ENCODE measurements around the gene ZRANB1. TPM values are rescaled to one million over a fixed set of nuclear protein-coding genes. Genes with fewer than 3 reads are reported as not detected.
"Not testable (repeated sequence)": the region's sequence is repeated elsewhere in the genome, so short reads cannot be mapped to it uniquely, and the experiment has no call there.

The ZRANB1 gene
- total RNA-seq: 24.1 and 27.2 TPM in 2 replicates

DNA sequence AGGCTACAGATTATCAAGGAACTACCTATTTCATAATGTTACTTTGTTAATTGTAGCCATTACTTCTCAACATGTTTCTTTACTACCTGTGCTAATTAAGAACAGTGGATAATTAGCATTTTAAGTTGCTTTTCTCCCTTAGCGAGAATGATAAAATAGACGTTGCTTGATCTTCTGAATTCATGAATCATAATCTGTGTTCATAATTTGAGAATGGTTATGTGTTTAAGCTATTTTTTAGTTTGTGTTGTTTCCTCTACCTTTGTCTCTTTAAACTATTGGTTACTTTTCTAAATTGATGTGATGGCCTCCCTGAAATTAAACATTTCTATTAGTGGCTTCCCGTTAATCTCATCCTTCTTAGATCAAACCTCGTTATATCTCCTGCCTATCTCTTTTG, at the start of gene ZRANB1:
ZRANB1 (plus strand) TSS at position 301 of the 400 bp plus-strand sequence. CDS start 371 bp downstream, outside the sequence.
- DNase-seq (ENCODE audit: low read depth): no peak

DNA sequence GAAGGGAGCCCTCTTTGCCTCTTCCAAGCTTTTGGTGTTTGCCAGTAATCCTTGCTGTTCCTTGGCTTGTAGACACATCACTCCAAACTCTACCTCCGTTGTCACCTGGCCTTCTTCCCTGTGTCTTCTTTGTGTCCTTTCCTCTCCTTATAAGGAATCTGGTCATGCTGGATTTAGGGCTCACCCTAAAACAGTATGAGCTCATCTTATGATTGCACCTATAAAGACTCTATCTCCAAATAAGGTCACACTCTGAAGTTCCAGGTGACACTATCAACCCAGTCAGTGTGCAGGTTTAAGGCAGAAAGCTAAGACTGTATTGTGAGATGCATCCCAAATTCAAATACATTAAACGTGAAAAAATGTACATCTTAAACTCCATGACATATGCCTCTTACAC, 49.0 kb upstream of the ZRANB1 start:
- DNase-seq (ENCODE audit: low read depth): no peak

DNA sequence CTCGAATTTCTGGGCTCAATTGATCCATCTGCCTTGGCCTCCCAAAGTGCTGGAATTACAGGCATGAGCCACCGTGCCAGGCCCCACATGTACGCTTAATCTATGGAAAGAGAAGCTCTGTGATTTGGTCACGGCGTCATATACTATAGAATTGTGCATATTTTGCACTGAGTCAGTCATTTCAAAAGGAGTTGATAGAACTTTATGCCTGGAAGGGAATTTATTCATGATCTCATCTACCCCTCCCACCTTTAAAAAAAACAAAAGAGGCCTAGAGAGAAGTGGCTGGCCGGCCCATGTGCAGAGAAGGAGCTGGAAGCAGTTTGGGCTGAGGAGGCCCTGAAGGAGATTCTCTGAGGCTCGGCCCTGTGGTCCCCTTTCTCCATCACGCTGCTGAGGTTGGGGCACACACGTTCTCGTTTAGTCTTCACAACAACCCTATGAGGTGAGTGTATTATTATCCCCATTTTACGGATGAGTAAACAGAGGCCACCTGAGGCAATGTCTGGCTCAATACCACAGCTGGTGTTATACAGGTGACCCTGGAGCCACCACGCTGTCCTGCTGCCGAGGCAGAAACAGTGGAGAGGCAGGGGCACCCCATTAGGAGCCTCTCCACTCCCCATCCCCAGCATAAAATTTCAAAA, 47.2 kb upstream of the ZRANB1 start:
- DNase-seq (ENCODE audit: low read depth): no peak

GRCh38 chr10:124896751-124897150, 45.2 kb upstream of the ZRANB1 start:
- no peak for DNase-seq (ENCODE audit: low read depth)

DNA sequence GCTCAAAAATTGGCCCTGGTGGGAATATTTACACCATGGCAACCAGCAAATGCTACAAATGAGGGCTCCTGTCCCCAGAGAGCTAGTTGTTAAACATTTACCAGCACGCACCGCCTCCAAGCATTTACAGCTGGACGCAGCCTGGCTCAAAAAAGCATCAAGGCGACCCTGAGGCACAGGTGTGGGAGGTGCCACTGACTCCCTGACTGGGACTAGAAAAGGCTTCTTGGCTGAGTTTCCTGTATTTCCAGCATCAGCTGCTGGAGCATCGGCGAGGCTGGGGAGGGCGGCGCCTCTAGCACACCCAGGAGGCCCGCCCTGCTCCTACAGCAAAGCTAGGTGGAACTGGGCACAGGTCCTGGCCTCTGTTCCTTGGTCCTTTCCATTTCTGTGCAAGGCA, 43.5 kb upstream of the ZRANB1 start:
- no peak for DNase-seq (ENCODE audit: low read depth)

GRCh38 chr10:124899151-124899550, 42.8 kb upstream of the ZRANB1 start:
- no peak for DNase-seq (ENCODE audit: low read depth)

- no peak for DNase-seq (ENCODE audit: low read depth)
These were observed 39.5 kb upstream of the ZRANB1 start for GRCh38 chr10:124902462-124902861.

DNA sequence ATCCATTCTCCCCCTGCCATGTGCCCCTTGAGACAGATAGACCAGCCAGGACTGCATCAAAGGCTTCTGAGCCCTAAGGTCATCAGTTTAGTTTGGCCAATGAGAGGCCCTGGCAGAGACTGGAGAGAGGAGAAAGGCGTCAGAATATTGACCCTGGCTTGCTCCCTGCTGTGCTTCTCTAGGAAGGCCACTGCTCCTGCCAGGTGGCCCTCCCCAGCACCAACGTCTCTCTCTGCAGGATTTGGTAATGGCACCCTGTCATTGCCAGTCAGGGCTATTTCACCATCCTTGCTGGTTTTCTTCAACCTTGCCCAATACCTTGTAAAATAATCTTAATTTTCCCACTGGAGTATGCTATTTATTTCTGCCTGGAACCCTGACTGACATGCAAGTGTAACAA, 38.8 kb upstream of the ZRANB1 start:
- no peak for DNase-seq (ENCODE audit: low read depth)

GRCh38 chr10:124904796-124905195, 37.1 kb upstream of the ZRANB1 start:
- no peak for DNase-seq (ENCODE audit: low read depth)

- no peak for DNase-seq (ENCODE audit: low read depth)
These were observed 35.3 kb upstream of the ZRANB1 start for GRCh38 chr10:124906551-124907001.

GRCh38 chr10:124909563-124909962, 32.4 kb upstream of the ZRANB1 start:
- no peak for DNase-seq (ENCODE audit: low read depth)

DNA sequence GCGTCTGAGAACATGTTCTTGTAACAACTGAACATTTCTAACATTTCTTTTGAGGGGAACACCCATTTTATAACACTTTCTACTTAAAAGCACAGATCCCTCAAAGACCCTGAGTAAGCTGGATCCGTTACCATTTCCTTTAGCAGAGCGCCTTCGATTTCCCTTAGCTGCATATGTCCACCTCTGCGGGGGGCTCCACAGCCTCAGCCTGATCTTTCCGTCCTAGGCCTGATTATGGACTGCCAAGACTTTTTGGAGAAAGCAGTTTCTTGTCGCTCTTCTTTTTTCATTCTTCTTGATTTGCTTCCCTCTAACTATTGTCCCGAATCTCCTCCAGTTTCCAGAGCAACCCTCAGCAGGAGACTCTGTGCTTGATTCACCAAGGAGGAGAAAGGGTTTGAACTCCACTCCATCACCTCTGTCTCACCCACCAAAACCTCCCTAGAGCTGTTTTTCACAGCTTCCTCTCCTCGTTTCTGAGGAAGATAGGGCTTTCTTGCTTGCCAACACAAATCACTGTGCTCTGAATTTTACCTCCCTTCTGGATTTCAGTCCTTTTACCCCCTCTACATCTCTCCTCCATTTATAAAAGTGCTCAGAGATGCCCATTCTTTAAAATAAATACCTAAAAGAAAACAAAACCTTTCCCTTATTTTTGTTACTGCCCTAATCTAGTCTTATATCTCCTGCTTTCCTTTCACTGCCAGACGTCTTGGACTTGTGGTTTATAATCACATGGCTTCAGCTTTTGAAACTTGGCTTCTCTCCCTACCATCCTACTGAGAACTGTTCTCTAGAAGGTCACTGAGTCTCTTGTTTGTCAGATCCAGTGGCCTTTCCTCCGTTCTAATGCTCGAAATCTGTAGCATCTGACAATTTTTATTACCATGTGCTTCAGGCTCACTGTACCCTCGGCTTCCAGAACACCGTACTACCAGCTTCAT, 30.5 kb upstream of the ZRANB1 start:
- peak; percentile 34 for DNase-seq (ENCODE audit: low read depth)

DNA sequence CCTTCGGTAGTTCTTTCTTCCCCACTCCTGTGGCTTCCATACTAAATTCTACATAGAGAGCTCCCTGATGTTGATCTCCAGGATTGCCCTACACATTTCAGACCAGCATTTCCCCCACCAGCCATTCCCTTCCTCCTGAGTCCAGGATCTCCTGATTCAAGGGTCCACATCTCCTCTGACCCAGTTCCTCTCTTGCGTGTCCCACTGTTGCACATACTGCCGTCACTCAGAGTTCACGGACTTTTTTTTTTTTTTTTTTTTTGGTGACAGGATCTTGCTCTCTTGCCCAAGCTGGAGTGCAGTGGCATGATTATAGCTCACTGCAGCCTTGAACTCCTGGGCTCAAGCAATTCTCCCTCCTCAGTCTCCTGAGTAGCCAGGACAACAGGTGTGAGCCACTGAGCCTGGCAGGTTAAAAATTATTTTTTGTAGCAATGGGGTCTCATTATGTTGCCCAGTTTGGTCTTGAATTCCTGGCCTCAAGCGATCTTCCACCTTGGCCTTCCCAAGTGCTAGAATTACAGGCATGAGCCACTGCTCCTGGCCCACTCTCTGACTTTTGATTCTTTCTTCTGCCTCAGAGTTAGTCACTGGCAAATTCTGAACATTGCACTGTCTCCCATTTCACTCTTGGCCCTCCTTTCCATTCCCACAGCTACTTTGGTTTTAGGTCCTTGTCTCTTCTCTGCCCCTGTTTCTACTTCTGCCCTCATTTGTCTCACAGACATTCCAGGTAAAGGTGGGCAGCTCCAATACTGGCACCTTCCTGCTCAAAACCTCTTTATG, 29.6 kb upstream of the ZRANB1 start:
- no peak for DNase-seq (ENCODE audit: low read depth)

DNA sequence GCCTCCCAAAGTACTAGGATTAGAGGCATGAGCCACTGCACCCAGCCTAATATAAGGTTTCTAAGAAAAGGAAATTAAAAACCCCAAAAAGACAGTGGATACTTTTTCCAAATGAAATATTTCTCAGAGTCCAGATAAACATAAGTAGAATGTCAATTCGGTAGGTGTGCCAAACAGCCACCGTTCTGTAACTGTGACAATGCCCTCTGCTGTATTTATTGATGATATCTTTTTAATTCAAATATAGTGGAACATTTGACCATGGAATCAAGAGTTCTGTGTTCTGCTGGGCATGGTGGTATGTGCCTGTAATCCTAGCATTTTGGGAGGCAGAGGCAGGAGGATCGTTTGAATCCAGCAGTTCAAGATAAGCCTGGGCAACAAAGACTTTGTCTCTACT, 28.8 kb upstream of the ZRANB1 start:
- DNase-seq (ENCODE audit: low read depth): no peak

GRCh38 chr10:124914398-124914797, 27.5 kb upstream of the ZRANB1 start:
- DNase-seq (ENCODE audit: low read depth): not testable (repeated sequence)

GRCh38 chr10:124916098-124916584, 25.8 kb upstream of the ZRANB1 start:
- peak; percentile 21 for DNase-seq (ENCODE audit: low read depth)

DNA sequence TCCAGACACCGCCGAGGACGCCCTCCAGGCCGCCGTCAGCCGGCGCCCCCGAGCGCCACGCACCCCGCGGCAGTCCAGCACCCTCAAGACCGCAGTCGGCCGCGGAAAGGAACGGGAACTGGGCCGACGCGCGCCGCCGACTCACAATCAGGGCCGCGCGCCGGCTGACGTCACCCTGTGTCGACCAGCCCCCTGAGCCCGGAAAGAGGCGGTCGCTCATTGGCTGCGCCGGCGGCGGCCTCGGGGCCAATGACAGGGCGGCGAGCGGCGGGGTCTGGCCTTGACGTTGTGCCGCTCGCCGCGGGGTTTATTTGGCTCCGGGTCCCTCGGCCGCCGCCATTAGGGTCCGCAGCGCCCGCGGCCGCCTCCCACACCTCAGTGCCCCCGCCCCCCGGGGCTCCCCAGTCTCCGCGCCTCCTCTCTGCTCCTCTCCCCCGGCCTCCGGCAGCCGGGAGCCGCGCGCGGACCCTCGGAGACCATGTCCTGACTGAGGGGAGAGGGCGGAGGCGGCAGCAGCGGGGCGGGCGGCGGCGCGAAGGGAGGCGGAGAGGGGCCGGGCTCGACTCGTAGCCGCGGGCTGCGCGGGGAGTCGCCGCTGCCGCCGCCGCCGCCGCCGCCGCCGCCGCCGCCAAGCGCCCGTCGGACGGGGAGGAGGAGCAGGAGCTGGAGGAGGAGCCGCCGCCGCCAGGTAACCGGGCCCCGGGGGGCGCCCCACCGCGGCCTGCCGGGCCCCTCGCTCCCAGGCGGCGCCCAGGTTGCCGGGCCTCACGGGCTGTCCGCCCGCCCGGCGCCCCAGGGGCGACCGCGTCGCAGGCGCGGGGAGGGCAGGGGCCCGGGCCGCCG, 25.1 kb upstream of the ZRANB1 start:
- DNase-seq (ENCODE audit: low read depth): peak; percentile 76

GRCh38 chr10:124917428-124918190, 24.3 kb upstream of the ZRANB1 start:
- peak; percentile 41 for DNase-seq (ENCODE audit: low read depth)

DNA sequence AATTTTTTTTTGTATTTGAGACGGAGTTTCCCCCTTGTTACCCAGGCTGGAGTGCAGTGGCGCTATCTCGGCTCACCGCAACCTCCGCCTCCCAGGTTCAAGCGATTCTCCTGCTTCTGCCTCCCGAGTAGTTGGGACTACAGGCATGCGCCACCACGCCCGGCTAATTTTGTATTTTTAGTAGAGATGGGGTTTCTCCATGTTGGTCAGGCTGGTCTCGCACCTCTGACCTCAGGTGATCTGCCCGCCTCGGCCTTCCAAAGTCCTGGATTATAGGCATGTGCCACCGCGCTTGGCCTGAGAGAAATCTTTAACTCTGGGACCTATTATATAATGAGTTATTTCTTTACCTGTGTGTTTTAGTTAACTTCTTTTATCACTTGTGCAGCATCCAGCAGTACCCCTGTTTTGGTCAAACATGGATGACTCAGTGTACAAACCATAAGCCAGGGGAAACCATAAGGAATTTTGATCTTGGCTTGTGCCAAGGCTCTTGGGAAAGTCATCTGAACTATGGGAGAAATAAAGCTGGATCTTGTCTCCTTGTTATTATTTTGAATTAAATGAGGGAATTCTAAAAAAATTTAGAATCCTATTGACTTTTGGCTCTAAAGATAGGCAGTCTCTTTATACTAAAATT, 23.6 kb upstream of the ZRANB1 start:
- peak; percentile 65 for DNase-seq (ENCODE audit: low read depth)

GRCh38 chr10:124918906-124919305, 23.0 kb upstream of the ZRANB1 start:
- DNase-seq (ENCODE audit: low read depth): no peak

Data from renal cortical epithelial cell (primary cell).